ENCODE data around the gene MICAL1.

Gene MICAL1

GRCh38 chr6:109471105-109471810 lies 15.7 kb upstream of the MICAL1 start:
- no peak for DNase-seq (ENCODE audit: extremely low spot score)

GRCh38 chr6:109469591-109470189 lies 14.1 kb upstream of the MICAL1 start:
- POLR2A ChIA-PET = interaction anchor here (1.5 kb wide), 1 partner anchor 10 kb away, joined by 6 read pairs; no protein-coding TSS in a partner anchor
- CTCF ChIA-PET = interaction anchor here (0.9 to 5.4 kb wide), 5 partner anchors 9 to 570 kb away, joined by 3 to 45 read pairs (median 5); partner anchors contain the start of gene MICAL1
- TF ChIP-seq, protein P1, sequence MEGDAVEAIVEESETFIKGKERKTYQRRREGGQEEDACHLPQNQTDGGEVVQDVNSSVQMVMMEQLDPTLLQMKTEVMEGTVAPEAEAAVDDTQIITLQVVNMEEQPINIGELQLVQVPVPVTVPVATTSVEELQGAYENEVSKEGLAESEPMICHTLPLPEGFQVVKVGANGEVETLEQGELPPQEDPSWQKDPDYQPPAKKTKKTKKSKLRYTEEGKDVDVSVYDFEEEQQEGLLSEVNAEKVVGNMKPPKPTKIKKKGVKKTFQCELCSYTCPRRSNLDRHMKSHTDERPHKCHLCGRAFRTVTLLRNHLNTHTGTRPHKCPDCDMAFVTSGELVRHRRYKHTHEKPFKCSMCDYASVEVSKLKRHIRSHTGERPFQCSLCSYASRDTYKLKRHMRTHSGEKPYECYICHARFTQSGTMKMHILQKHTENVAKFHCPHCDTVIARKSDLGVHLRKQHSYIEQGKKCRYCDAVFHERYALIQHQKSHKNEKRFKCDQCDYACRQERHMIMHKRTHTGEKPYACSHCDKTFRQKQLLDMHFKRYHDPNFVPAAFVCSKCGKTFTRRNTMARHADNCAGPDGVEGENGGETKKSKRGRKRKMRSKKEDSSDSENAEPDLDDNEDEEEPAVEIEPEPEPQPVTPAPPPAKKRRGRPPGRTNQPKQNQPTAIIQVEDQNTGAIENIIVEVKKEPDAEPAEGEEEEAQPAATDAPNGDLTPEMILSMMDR (IDR thresholded peaks at IDR 0.05; ENCODE audit: control extremely low read depth, extremely low read depth, low read depth, missing control alignments) = no peak
- no peak for DNase-seq (ENCODE audit: extremely low spot score)

More at GRCh38 chr6:109471105-109471810, 15.7 kb upstream of the MICAL1 start:
- POLR2A ChIA-PET = interaction anchor here (0.5 kb wide), 1 partner anchor 23 kb away, joined by 3 read pairs; no protein-coding TSS in a partner anchor
- CTCF ChIA-PET = interaction anchor here (1.7 to 5.4 kb wide), 2 partner anchors 9 to 13 kb away, joined by 4 to 45 read pairs; partner anchors contain the start of gene MICAL1
- TF ChIP-seq, protein P1 (IDR thresholded peaks at IDR 0.05; ENCODE audit: control extremely low read depth, extremely low read depth, low read depth, missing control alignments) = no peak

DNA sequence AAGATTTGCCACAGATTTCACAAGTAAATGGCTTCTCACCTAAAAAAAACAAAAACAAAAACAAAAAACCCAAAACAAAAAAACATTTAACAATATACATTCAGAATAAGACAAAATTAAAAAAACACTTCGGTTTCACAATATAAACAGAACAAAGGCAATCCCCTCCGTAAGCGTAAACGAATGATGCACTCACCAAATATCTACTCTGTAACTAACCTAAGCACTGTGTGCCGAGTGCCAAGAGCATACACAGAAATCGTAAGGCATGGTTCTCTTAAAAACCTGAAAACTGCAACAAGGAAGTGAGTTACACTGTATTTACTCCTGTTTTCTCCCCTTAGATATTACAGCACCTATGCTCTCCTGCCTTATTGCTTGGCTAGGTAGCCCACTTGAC lies 12.1 kb upstream of the MICAL1 start:
- ChIA-PET CTCF (no interaction called here), POLR2A (no interaction called here)
- TF ChIP-seq, protein P1 (IDR thresholded peaks at IDR 0.05; ENCODE audit: control extremely low read depth, extremely low read depth, low read depth, missing control alignments) = no peak
- no peak for DNase-seq (ENCODE audit: extremely low spot score)

DNA sequence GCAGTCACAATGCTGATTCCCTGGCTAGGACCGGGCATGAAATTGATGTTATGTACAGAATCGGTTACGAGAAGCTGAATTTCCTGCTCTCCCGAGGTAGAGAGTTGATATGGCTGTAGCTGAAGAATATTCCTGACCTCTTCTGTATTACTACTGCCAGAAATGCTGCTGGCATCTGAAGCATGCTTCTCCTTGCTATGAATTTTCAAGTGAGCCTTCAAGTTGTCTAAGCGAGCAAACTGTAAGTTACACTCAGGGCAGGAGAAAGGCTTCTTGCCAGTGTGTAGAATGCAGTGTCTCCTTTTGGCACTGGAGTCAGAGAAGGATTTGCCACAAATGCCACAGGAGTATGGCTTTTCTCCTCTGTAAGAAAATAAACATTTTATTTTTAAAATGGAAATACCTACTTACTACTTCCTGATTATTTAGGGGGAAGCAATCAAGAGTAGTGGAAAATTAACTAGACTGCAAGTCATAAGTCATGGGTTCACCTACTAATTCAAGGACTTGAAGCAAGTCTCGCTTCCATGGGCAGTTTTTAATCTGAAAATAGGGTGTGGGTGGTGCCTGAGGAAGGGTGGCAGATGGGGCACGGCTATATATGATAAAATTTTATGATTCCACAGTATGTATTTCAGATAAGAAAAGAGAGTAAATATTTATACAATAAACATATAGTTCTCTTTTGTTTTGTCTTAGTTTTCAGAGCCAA lies 10.8 kb upstream of the MICAL1 start:
- DNase-seq (ENCODE audit: extremely low spot score) = no peak
- CTCF ChIA-PET = interaction anchor here (1.1 to 2.7 kb wide), 2 partner anchors 11 to 16 kb away, joined by 4 to 11 read pairs; partner anchors contain the start of genes MICAL1 and ZBTB24
- POLR2A ChIA-PET = no interaction called here

GRCh38 chr6:109465772-109466171 lies 10.2 kb upstream of the MICAL1 start:
- ChIA-PET CTCF (interaction anchor here (1.1 to 2.7 kb wide), 2 partner anchors 10 to 17 kb away, joined by 4 to 11 read pairs; partner anchors contain the start of genes MICAL1 and ZBTB24), POLR2A (no interaction called here)
- TF ChIP-seq, protein P1 (IDR thresholded peaks at IDR 0.05; ENCODE audit: control extremely low read depth, extremely low read depth, low read depth, missing control alignments) = no peak
- no peak for DNase-seq (ENCODE audit: extremely low spot score)

More for the DNA sequence above, 10.8 kb upstream of the MICAL1 start:
- TF ChIP-seq, protein P1 (IDR thresholded peaks at IDR 0.05; ENCODE audit: control extremely low read depth, extremely low read depth, low read depth, missing control alignments) = no peak

All from GM10248 (cell line).